IMR-90 (cell line): Measurements from ENCODE around the gene AP5B1. TPM values are rescaled to one million over a fixed set of nuclear protein-coding genes. Genes with fewer than 3 reads are reported as not detected.

Experiments
- ELK1 ChIP-seq: fragments of 150-350 bp; IDR thresholded peaks from 2 replicates; pipeline ENCODE4 v1.6.1; 2016; ENCODE audit warnings: low read depth, mild to moderate bottlenecking, low read length, moderate library complexity, borderline replicate concordance
- SMC3 ChIP-seq: fragments of 150-350 bp; IDR thresholded peaks from 2 replicates; pipeline ENCODE4 v1.6.1; 2016; ENCODE audit warnings: low read depth, mild to moderate bottlenecking, antibody characterized with exemption, low read length, moderate library complexity
- polyA plus RNA-seq, 3 experiments: library from polyadenylated mRNA; depleted of rRNA; stranded (reverse); fragments of >200 nt; gene quantifications; 2 replicates each; pipeline ENCODE4 v1.2.3, GENCODE V29; 2012; ENCODE audit warnings: low replicate concordance in 1 of 3
- total RNA-seq: library from RNA; depleted of rRNA; stranded (reverse); fragments of >200 nt; gene quantifications from 2 replicates; pipeline ENCODE4 v1.2.3, GENCODE V29; 2012

AP5B1 gene
- total and polyA plus RNA-seq, 2 of the 4 experiments (the other 2 are of a cell fraction) = 2.5 to 5.0 TPM

GRCh38 chr11:65826984-65827735, 46.4 kb upstream of the AP5B1 start (continued):
- no peak for TF ChIP-seq SMC3
- no peak for TF ChIP-seq ELK1
